GM23248 (cell line): ENCODE results near the gene NHSL2. TPM values are rescaled to one million over a fixed set of nuclear protein-coding genes. Genes with fewer than 3 reads are reported as not detected.
A peak's percentile ranks its signal among the peaks of the same experiment; 100 is the strongest.

Source experiments
- DNase-seq: peaks from one replicate; pipeline ENCODE4 v3.0.0-alpha.2; 2015
- H2AFZ ChIP-seq: fragments of 200-600 bp; sonication (generic); 2 replicates; pipeline ENCODE4 v1.6.1; 2016; ENCODE audit warnings: antibody characterized with exemption
- H3F3A ChIP-seq: fragments of 200-600 bp; sonication (generic); 2 replicates; pipeline ENCODE4 v1.6.1; 2016; ENCODE audit warnings: mild to moderate bottlenecking, antibody characterized with exemption, mixed run types; ENCODE audit not compliant: insufficient read depth
- H3K27ac ChIP-seq: fragments of 200-600 bp; sonication (generic); 2 replicates; pipeline ENCODE4 v1.5.1; 2016; ENCODE audit warnings: mild to moderate bottlenecking
- H3K27me3 ChIP-seq: fragments of 200-600 bp; sonication (generic); replicated peaks from 2 replicates; pipeline ENCODE4 v1.6.1; 2016; ENCODE audit warnings: mild to moderate bottlenecking; ENCODE audit not compliant: insufficient read depth
- H3K36me3 ChIP-seq: fragments of 200-600 bp; sonication (generic); 2 replicates; pipeline ENCODE4 v1.6.1; 2016; ENCODE audit warnings: low read depth, mild to moderate bottlenecking
- H3K4me1 ChIP-seq: fragments of 200-600 bp; sonication (generic); 2 replicates; pipeline ENCODE4 v1.6.1; 2016; ENCODE audit warnings: mild to moderate bottlenecking; ENCODE audit not compliant: insufficient read depth
- H3K4me2 ChIP-seq: fragments of 200-600 bp; sonication (generic); one replicate; pipeline ENCODE4 v1.6.1; 2016; ENCODE audit warnings: mild to moderate bottlenecking; ENCODE audit not compliant: unreplicated experiment
- H3K4me3 ChIP-seq: fragments of 200-600 bp; sonication (generic); 2 replicates; pipeline ENCODE4 v1.5.1; 2016; ENCODE audit warnings: mild to moderate bottlenecking
- H3K79me2 ChIP-seq: fragments of 200-600 bp; sonication (generic); 2 replicates; pipeline ENCODE4 v1.6.1; 2016; ENCODE audit warnings: mild to moderate bottlenecking; ENCODE audit not compliant: insufficient read depth
- H3K9ac ChIP-seq: fragments of 200-600 bp; sonication (generic); 2 replicates; pipeline ENCODE4 v1.6.1; 2016; ENCODE audit warnings: mild to moderate bottlenecking
- H3K9me2 ChIP-seq: fragments of 200-600 bp; sonication (generic); 2 replicates; pipeline ENCODE4 v1.6.1; 2016; ENCODE audit warnings: mixed run types, mild to moderate bottlenecking, moderate library complexity; ENCODE audit not compliant: insufficient read depth
- H3K9me3 ChIP-seq: fragments of 200-600 bp; sonication (generic); one replicate; pipeline ENCODE4 v1.6.1; 2017; ENCODE audit warnings: low read depth
- H4K20me1 ChIP-seq: fragments of 200-600 bp; sonication (generic); 2 replicates; pipeline ENCODE4 v1.6.0; 2016; ENCODE audit not compliant: insufficient read depth
- EZH2 ChIP-seq: fragments of 200-600 bp; sonication (generic); IDR thresholded peaks from 2 replicates; pipeline ENCODE4 v1.6.1; 2018; ENCODE audit warnings: antibody characterized with exemption, mild to moderate bottlenecking; ENCODE audit not compliant: insufficient read depth, poor library complexity, severe bottlenecking
- EZH2phosphoT487 ChIP-seq: fragments of 200-600 bp; sonication (generic); IDR thresholded peaks from 2 replicates; pipeline ENCODE4 v1.6.1; 2018; ENCODE audit warnings: antibody characterized with exemption, moderate library complexity, mild to moderate bottlenecking, low read depth; ENCODE audit not compliant: insufficient read depth
- WGBS, 2 experiments: methylation state at CpG; one replicate each; pipeline ENCODE4 v1.1.6; 2015 to 2017; ENCODE audit warnings: low lambda C conversion rate in 2 of 2, low coverage in 1 of 2; ENCODE audit errors: missing lambda C conversion rate in 2 of 2; 5-methylcytosine and 5-hydroxymethylcytosine counted together
- in situ Hi-C: fragments of 300-500 bp; cut with MboI; formaldehyde crosslinking; loops from 2 replicates; pipeline ENCODE4 v1.15.0; 2020
- polyA plus RNA-seq: library from polyadenylated mRNA; unstranded; fragments of >200 nt; fragmentation: Nextera tagmentation; extraction: Ambion mirVana; gene quantifications from 2 replicates; pipeline ENCODE4 v1.2.1, GENCODE V29; 2016
- total RNA-seq: library from RNA; depleted of rRNA; stranded (reverse); fragments of >200 nt; shearing (Covaris generic); gene quantifications from 2 replicates; pipeline ENCODE4 v1.2.3, GENCODE V29; 2014

The NHSL2 gene
- total and polyA plus RNA-seq, 2 experiments from 2014 or later = 3.2 to 6.5 TPM

GRCh38 chrX:71978164-71978563 lies 67.5 kb downstream of the NHSL2 start:
- TF ChIP-seq EZH2phosphoT487 = no peak
- TF ChIP-seq EZH2 = no peak
- 71 to 76% methylated on average over 3 of the region's 3 CpGs for WGBS, 2 experiments

GRCh38 chrX:71989768-71990426 lies 79.3 kb downstream of the NHSL2 start:
- DNase-seq = peak; percentile 87
- H3K27me3 ChIP-seq = no peaks in the 10 kb centered on the region
- H4K20me1 ChIP-seq = no peaks in the 10 kb centered on the region
- H3K9me3 ChIP-seq = no peaks in the 10 kb centered on the region
- H3K36me3 ChIP-seq = no peaks in the 10 kb centered on the region
- no peaks in the 10 kb centered on the region for H3K9me2 ChIP-seq
- H3K4me1 ChIP-seq = no peaks in the 10 kb centered on the region; the same call in 1 of the 2 replicates
- in situ Hi-C loops = no loop called here
- TF ChIP-seq EZH2phosphoT487 = no peak
- TF ChIP-seq EZH2 = no peak
- H3K4me3 ChIP-seq = no peak overlapping the region
- no peaks in the 10 kb centered on the region for H3K79me2 ChIP-seq
- WGBS, 2 experiments = 17 to 20% methylated on average over 8 to 9 of the region's 9 CpGs
- H3K9ac ChIP-seq = no peak overlapping the region
- H2AFZ ChIP-seq = no peak overlapping the region
- no peak overlapping the region for H3K4me2 ChIP-seq
- H3F3A ChIP-seq = no peaks in the 10 kb centered on the region
- H3K27ac ChIP-seq = peak overlapping the region; percentile 9; the same call in 1 of the 2 replicates

More at GRCh38 chrX:71978164-71978563, 67.5 kb downstream of the NHSL2 start:
- H3K27ac ChIP-seq = no peak overlapping the region
- H3K36me3 ChIP-seq = no peaks in the 10 kb centered on the region
- H3K79me2 ChIP-seq = no peaks in the 10 kb centered on the region
- no peaks in the 10 kb centered on the region for H3K9me2 ChIP-seq
- no peaks in the 10 kb centered on the region for H3K9me3 ChIP-seq
- DNase-seq = no peak
- no peak overlapping the region for H3K4me2 ChIP-seq
- no peaks in the 10 kb centered on the region for H3K27me3 ChIP-seq
- no peaks in the 10 kb centered on the region for H3K4me1 ChIP-seq
- H3K4me3 ChIP-seq = no peak overlapping the region
- no peak overlapping the region for H3K9ac ChIP-seq
- no peak overlapping the region for H2AFZ ChIP-seq
- no peaks in the 10 kb centered on the region for H4K20me1 ChIP-seq
- in situ Hi-C loops = no loop called here
- no peaks in the 10 kb centered on the region for H3F3A ChIP-seq

GRCh38 chrX:71990518-71990917 lies 79.9 kb downstream of the NHSL2 start:
- no peaks in the 10 kb centered on the region for H3K9me3 ChIP-seq
- no peak for DNase-seq
- no peak overlapping the region for H3K4me2 ChIP-seq
- H3K27ac ChIP-seq = peak overlapping the region; percentile 9; the same call in 1 of the 2 replicates
- H3K79me2 ChIP-seq = no peaks in the 10 kb centered on the region
- no peak overlapping the region for H3K4me3 ChIP-seq
- H3F3A ChIP-seq = no peaks in the 10 kb centered on the region
- WGBS, 2 experiments = 95 to 100% methylated on average over 2 of the region's 2 CpGs
- H3K36me3 ChIP-seq = no peaks in the 10 kb centered on the region
- in situ Hi-C loops = no loop called here
- no peaks in the 10 kb centered on the region; the same call in 1 of the 2 replicates for H3K4me1 ChIP-seq
- H3K9ac ChIP-seq = no peak overlapping the region
- no peak overlapping the region for H2AFZ ChIP-seq
- no peaks in the 10 kb centered on the region for H3K9me2 ChIP-seq
- TF ChIP-seq EZH2phosphoT487 (no peak), EZH2 (no peak)
- no peaks in the 10 kb centered on the region for H4K20me1 ChIP-seq
- no peaks in the 10 kb centered on the region for H3K27me3 ChIP-seq

- H3K79me2 ChIP-seq = no peaks in the 10 kb centered on the region
- no peaks in the 10 kb centered on the region for H3K36me3 ChIP-seq
- H3K9me3 ChIP-seq = no peaks in the 10 kb centered on the region
- no peak for TF ChIP-seq EZH2
- TF ChIP-seq EZH2phosphoT487 = no peak
- no peak overlapping the region for H3K4me3 ChIP-seq
- no peak overlapping the region for H2AFZ ChIP-seq
- no peaks in the 10 kb centered on the region for H4K20me1 ChIP-seq
- no peaks in the 10 kb centered on the region for H3K27me3 ChIP-seq
- H3K4me1 ChIP-seq = no peaks in the 10 kb centered on the region; the same call in 1 of the 2 replicates
- H3K4me2 ChIP-seq = no peak overlapping the region
- no peak for DNase-seq
- no peak overlapping the region for H3K27ac ChIP-seq
- 90 to 100% methylated on average over 4 of the region's 4 CpGs for whole genome bisulfite sequencing, 2 experiments
- H3K9me2 ChIP-seq = no peaks in the 10 kb centered on the region
- in situ Hi-C loops = no loop called here
- no peaks in the 10 kb centered on the region for H3F3A ChIP-seq
- H3K9ac ChIP-seq = no peak overlapping the region
Observed at GRCh38 chrX:71991164-71991563, 80.5 kb downstream of the NHSL2 start.
